Measurements from ENCODE around the gene PPP6R3. TPM values are rescaled to one million over a fixed set of nuclear protein-coding genes. Genes with fewer than 3 reads are reported as not detected.

Gene PPP6R3
- total RNA-seq, 3 donors from 2014 or later (not counting 1 experiment from before 2014, with no cell fraction given): 148 to 176 (median 149) TPM

GRCh38 chr11:68504432-68505066 lies 44.0 kb downstream of the PPP6R3 start:
- Histone ChIP-seq H3K27me3 (ENCODE audit: control insufficient read depth, insufficient read depth, low read length) (no peaks in the 10 kb centered on the region), H3K4me3 (ENCODE audit: low read length) (no peak overlapping the region), H3K27ac (ENCODE audit: low read length) (no peak overlapping the region), H3K9me3 (ENCODE audit: control insufficient read depth, insufficient read depth, low read length) (no peaks in the 10 kb centered on the region), H3K4me1 (ENCODE audit: control insufficient read depth, insufficient read depth, low read length) (peaks cover 32% of the 10 kb centered on the region), H3K36me3 (ENCODE audit: control insufficient read depth, insufficient read depth, low read length) (no peaks in the 10 kb centered on the region)
- Mint-ChIP-seq H3K27me3 (ENCODE audit: low read depth in 2 of 2) (no peaks in the 10 kb centered on the region), H3K27ac (peak overlapping the region; percentile 52 to 85), H3K4me3 (peak overlapping the region; percentile 45), H3K4me1 (peaks cover 86% of the 10 kb centered on the region in 2 donors), H3K9me3 (no peaks in the 10 kb centered on the region), H3K36me3 (no peaks in the 10 kb centered on the region)
- WGBS (ENCODE audit: insufficient coverage): 87% methylated on average over 6 of the region's 6 CpGs
- intact Hi-C loops (cut with micrococcal nuclease): loop anchor here (2.0 to 5.0 kb wide), 2 partner anchors 16 to 32 kb away; no protein-coding TSS in a partner anchor
- no peak for TF ChIP-seq CTCF (IDR thresholded peaks at IDR 0.05)
- no peak for DNase-seq
- ATAC-seq: no peak

- Mint-ChIP-seq H3K9me3 (no peaks in the 10 kb centered on the region), H3K36me3 (no peaks in the 10 kb centered on the region), H3K27me3 (ENCODE audit: low read depth in 2 of 2) (no peaks in the 10 kb centered on the region), H3K4me1 (peaks cover 81 to 85% of the 10 kb centered on the region in 2 donors), H3K27ac (peak overlapping the region in 1 of 2 donors; percentile 52), H3K4me3 (no peak overlapping the region)
- no peaks in the 10 kb centered on the region for H3K36me3 ChIP-seq (ENCODE audit: control insufficient read depth, insufficient read depth, low read length)
- H3K4me3 ChIP-seq (ENCODE audit: low read length): no peak overlapping the region
- ATAC-seq: peak in 1 of 3 donors; percentile 33
- WGBS (ENCODE audit: insufficient coverage): 13% methylated on average over 2 of the region's 2 CpGs
- TF ChIP-seq CTCF (IDR thresholded peaks at IDR 0.05): no peak
- no peaks in the 10 kb centered on the region for H3K9me3 ChIP-seq (ENCODE audit: control insufficient read depth, insufficient read depth, low read length)
- H3K4me1 ChIP-seq (ENCODE audit: control insufficient read depth, insufficient read depth, low read length): peaks cover 33% of the 10 kb centered on the region
- H3K27ac ChIP-seq (ENCODE audit: low read length): no peak overlapping the region
- intact Hi-C loops (cut with micrococcal nuclease): loop anchor here (2.0 to 5.0 kb wide), 2 partner anchors 17 to 33 kb away; no protein-coding TSS in a partner anchor
- H3K27me3 ChIP-seq (ENCODE audit: control insufficient read depth, insufficient read depth, low read length): no peaks in the 10 kb centered on the region
- DNase-seq: no peak
Measured at GRCh38 chr11:68505596-68505995, 45.0 kb downstream of the PPP6R3 start.

- peak in 1 of 2 donors; percentile 18 for DNase-seq
Measured at GRCh38 chr11:68506908-68507307, 46.4 kb downstream of the PPP6R3 start.

More at GRCh38 chr11:68506908-68507307, 46.4 kb downstream of the PPP6R3 start:
- Mint-ChIP-seq H3K4me1 (peaks cover 85 to 86% of the 10 kb centered on the region in 2 donors), H3K36me3 (no peaks in the 10 kb centered on the region), H3K4me3 (peak overlapping the region; percentile 62), H3K27me3 (ENCODE audit: low read depth in 2 of 2) (no peaks in the 10 kb centered on the region), H3K27ac (peak overlapping the region; percentile 22 to 73), H3K9me3 (no peaks in the 10 kb centered on the region)
- TF ChIP-seq CTCF (IDR thresholded peaks at IDR 0.05): no peak
- ATAC-seq: peak in 1 of 3 donors; percentile 32
- no peaks in the 10 kb centered on the region for H3K36me3 ChIP-seq (ENCODE audit: control insufficient read depth, insufficient read depth, low read length)
- WGBS (ENCODE audit: insufficient coverage): 98% methylated on average over 3 of the region's 3 CpGs
- peaks cover 29% of the 10 kb centered on the region for H3K4me1 ChIP-seq (ENCODE audit: control insufficient read depth, insufficient read depth, low read length)
- H3K4me3 ChIP-seq (ENCODE audit: low read length): no peak overlapping the region
- no peaks in the 10 kb centered on the region for H3K9me3 ChIP-seq (ENCODE audit: control insufficient read depth, insufficient read depth, low read length)
- no peak overlapping the region for H3K27ac ChIP-seq (ENCODE audit: low read length)
- H3K27me3 ChIP-seq (ENCODE audit: control insufficient read depth, insufficient read depth, low read length): no peaks in the 10 kb centered on the region
- intact Hi-C loops (cut with micrococcal nuclease): loop anchor here (5.0 kb wide), 1 partner anchor 35 kb away; no protein-coding TSS in a partner anchor
